GM19099 (cell line): Measurements from ENCODE around the gene UBAP2.

Experiments
- POLR2A ChIP-seq: IDR thresholded peaks from 3 replicates; pipeline ENCODE4 v1.6.1; 2011; ENCODE audit warnings: low read depth; ENCODE audit not compliant: insufficient read length; ENCODE audit errors: extremely low read depth

Gene UBAP2

GRCh38 chr9:33946779-33947535 is 101.7 kb downstream of the UBAP2 start:
- no peak for TF ChIP-seq POLR2A

GRCh38 chr9:33943389-33943788 is 105.3 kb downstream of the UBAP2 start:
- TF ChIP-seq POLR2A = no peak

GRCh38 chr9:33942471-33943083 is 106.1 kb downstream of the UBAP2 start:
- no peak for TF ChIP-seq POLR2A

- no peak for TF ChIP-seq POLR2A
Observed at GRCh38 chr9:33939924-33940874, 108.5 kb downstream of the UBAP2 start.

GRCh38 chr9:33934188-33934878 is 114.4 kb downstream of the UBAP2 start:
- no peak for TF ChIP-seq POLR2A

- no peak for TF ChIP-seq POLR2A
Observed at GRCh38 chr9:33932078-33932807, 116.4 kb downstream of the UBAP2 start.

GRCh38 chr9:33931326-33931725 is 117.4 kb downstream of the UBAP2 start:
- no peak for TF ChIP-seq POLR2A

- TF ChIP-seq POLR2A = no peak
Observed at GRCh38 chr9:33927694-33928093, 121.0 kb downstream of the UBAP2 start.

GRCh38 chr9:33926746-33927485 is 121.8 kb downstream of the UBAP2 start:
- TF ChIP-seq POLR2A = no peak

- TF ChIP-seq POLR2A = no peak
Observed at GRCh38 chr9:33924978-33925797, 123.5 kb downstream of the UBAP2 start.

GRCh38 chr9:33923998-33924701 is 124.5 kb downstream of the UBAP2 start:
- TF ChIP-seq POLR2A = no peak

GRCh38 chr9:33923079-33923478 is 125.6 kb downstream of the UBAP2 start:
- TF ChIP-seq POLR2A = no peak
